Calu3 (cell line): Measurements from ENCODE around the gene PRKAA1. TPM values are rescaled to one million over a fixed set of nuclear protein-coding genes. Genes with fewer than 3 reads are reported as not detected.
A peak's percentile ranks its signal among the peaks of the same experiment; 100 is the strongest.

Source experiments
- Bru-seq: library from RNA; stranded (reverse); fragments of 400-500 nt; gene quantifications from one replicate; lab custom pipeline; 2021; lab: Mats Ljungman, UMichigan
- BruChase-seq, 2 experiments: library from RNA; stranded (reverse); fragments of 400-500 nt; gene quantifications; one replicate each; lab custom pipeline; 2021; lab: Mats Ljungman, UMichigan
- BruUV-seq: library from RNA; stranded (reverse); fragments of 400-500 nt; replicated peaks from 2 replicates; lab custom pipeline; 2021; lab: Mats Ljungman, UMichigan
- CTCF ChIA-PET: fragments of 300-600 bp; sonication (Branson Sonifier 250); formaldehyde crosslinking; loops from one replicate; lab custom pipeline; 2022; ENCODE audit warnings: antibody characterized with exemption; lab: Charles Lee
- DNase-seq: peaks from one replicate; pipeline ENCODE4 v3.0.0; 2022
- H3K27ac Mint-ChIP-seq: one replicate; pipeline ENCODE4 v1.8.0; 2022; ENCODE audit warnings: mixed read lengths; ENCODE audit not compliant: unreplicated experiment
- H3K27me3 Mint-ChIP-seq: one replicate; pipeline ENCODE4 v1.8.0; 2022; ENCODE audit warnings: mixed read lengths; ENCODE audit not compliant: unreplicated experiment
- H3K36me3 Mint-ChIP-seq: one replicate; pipeline ENCODE4 v1.8.0; 2022; ENCODE audit warnings: mild to moderate bottlenecking, moderate library complexity, mixed read lengths; ENCODE audit not compliant: insufficient read depth, unreplicated experiment
- H3K4me1 Mint-ChIP-seq: one replicate; pipeline ENCODE4 v1.8.0; 2022; ENCODE audit warnings: mild to moderate bottlenecking, low read depth, mixed read lengths; ENCODE audit not compliant: unreplicated experiment
- H3K4me3 Mint-ChIP-seq: one replicate; pipeline ENCODE4 v1.8.0; 2022; ENCODE audit warnings: mild to moderate bottlenecking, low read depth, moderate library complexity, mixed read lengths; ENCODE audit not compliant: unreplicated experiment
- H3K9me3 Mint-ChIP-seq: one replicate; pipeline ENCODE4 v1.8.0; 2022; ENCODE audit warnings: low read depth, mixed read lengths; ENCODE audit not compliant: unreplicated experiment
- intact Hi-C: fragments of 100-400 bp; cut with micrococcal nuclease; formaldehyde crosslinking; loops from one replicate; pipeline ENCODE4 v1.10.0; 2022; ENCODE audit not compliant: unreplicated experiment
- long read RNA-seq: library from polyadenylated mRNA; stranded (forward); transcript quantifications from one replicate; pipeline ENCODE4 v2.0.0, GENCODE V29; 2022
- total RNA-seq: library from RNA; stranded (reverse); gene quantifications from 2 replicates; pipeline ENCODE4 v1.2.3, GENCODE V29; 2022
- TF ChIP-seq, protein P1 (sequence below): fragments of 200-600 bp; IDR thresholded peaks from one replicate; pipeline ENCODE4 v1.8.0; 2022; ENCODE audit warnings: antibody characterized with exemption; ENCODE audit not compliant: unreplicated experiment

Gene PRKAA1
- total RNA-seq, result 117 and 118 TPM in 2 replicates
- Bru-seq, nascent RNA, result percentile 96 among the genes with signal in this experiment
- percentile 95 among the genes with signal in this experiment for BruChase-seq, experiment 1, labeled RNA remaining after a 6-hour chase
- BruChase-seq, experiment 2, labeled RNA remaining after a 2-hour chase, result percentile 94 among the genes with signal in this experiment
- long read RNA-seq, full-length matches to known transcripts, result 84 of 101 reads
- long read RNA-seq, partial matches to known transcripts, result 5 of 101 reads
- long read RNA-seq, other reads (novel, unspliced or antisense), result 12 of 101 reads

DNA sequence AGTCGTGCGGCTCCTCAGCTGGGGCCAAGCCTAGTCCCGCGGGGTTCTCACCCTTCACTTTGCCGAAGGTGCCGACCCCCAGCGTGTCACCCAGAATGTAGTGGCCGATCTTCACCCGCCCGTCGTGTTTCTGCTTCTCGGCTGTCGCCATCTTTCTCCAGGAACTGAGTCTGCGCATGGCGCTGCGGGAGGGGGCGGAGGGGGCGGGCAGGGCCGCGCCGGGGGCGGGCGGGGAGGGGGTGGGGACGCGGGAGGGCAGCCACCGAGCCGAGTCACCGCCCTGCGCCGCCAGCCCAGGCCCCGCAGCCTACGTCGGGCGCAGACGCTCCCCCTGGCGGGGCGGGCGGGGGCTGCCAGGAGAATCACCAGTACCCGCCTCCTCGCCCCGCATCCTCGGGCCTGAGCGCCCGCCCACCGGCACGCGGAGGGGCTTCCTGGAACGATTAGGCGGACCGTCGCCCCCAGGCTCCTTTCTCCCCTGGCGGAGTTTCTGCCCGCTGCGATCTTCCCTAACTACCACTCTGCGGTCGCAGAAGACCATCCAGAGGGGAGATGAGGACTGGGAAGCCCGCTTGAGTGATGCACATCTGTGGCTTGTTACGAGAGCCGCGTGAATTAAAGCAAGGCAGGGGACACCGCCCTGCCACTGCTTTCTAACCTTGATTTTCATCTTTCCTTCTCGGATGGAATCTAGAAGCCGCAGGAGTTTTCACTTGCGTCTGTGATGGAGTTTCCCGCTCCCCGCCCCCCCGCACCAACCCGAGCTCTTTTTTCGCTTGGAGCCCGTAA lies at the start of gene PRKAA1:
Gene PRKAA1 (minus strand): TSS at position 363 of the 789 bp plus-strand sequence. CDS start 185 bp downstream, at position 178.
- H3K27me3 Mint-ChIP-seq, result no peaks in the 10 kb centered on the region
- peaks cover 12% of the 10 kb centered on the region for H3K4me1 Mint-ChIP-seq
- peak; percentile 95 for DNase-seq
- intact Hi-C loops, result no loop called here
- H3K4me3 Mint-ChIP-seq, result peak within 1 kb of the TSS; percentile 85
- BruUV-seq, result no TSS peak
- CTCF ChIA-PET, result interaction anchor here (0.6 to 2.4 kb wide), 7 partner anchors 9 to 152 kb away, joined by 3 to 7 read pairs (median 3); no protein-coding TSS in a partner anchor
- H3K36me3 Mint-ChIP-seq, result peaks cover 48% of the 10 kb centered on the region
- H3K27ac Mint-ChIP-seq, result peak within 1 kb of the TSS; percentile 66
- H3K9me3 Mint-ChIP-seq, result no peaks in the 10 kb centered on the region
- TF ChIP-seq, protein P1, sequence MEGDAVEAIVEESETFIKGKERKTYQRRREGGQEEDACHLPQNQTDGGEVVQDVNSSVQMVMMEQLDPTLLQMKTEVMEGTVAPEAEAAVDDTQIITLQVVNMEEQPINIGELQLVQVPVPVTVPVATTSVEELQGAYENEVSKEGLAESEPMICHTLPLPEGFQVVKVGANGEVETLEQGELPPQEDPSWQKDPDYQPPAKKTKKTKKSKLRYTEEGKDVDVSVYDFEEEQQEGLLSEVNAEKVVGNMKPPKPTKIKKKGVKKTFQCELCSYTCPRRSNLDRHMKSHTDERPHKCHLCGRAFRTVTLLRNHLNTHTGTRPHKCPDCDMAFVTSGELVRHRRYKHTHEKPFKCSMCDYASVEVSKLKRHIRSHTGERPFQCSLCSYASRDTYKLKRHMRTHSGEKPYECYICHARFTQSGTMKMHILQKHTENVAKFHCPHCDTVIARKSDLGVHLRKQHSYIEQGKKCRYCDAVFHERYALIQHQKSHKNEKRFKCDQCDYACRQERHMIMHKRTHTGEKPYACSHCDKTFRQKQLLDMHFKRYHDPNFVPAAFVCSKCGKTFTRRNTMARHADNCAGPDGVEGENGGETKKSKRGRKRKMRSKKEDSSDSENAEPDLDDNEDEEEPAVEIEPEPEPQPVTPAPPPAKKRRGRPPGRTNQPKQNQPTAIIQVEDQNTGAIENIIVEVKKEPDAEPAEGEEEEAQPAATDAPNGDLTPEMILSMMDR, result peak; percentile 77

DNA sequence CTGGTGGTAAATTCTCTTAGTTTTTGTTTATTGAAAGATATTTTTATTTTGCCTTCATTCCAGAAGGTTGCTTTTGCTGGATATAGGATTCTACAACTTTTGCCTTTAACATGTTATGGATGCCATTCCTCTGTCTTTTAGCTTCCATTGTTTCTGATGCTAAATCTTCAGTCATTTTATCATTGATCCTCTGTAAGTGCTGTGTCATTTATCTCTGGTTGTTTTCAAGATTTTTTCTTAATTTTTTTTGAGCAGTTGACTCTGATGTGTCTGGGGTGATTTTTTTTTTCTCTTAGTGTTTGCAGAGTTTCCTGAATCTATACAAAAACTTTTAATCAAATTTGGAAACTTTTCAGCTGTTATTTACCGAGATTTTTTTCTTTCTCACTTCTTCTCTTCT lies 49.4 kb upstream of the PRKAA1 start:
- Mint-ChIP-seq H3K36me3 (peaks cover 4% of the 10 kb centered on the region), H3K9me3 (no peaks in the 10 kb centered on the region), H3K4me3 (no peak overlapping the region), H3K4me1 (peaks cover 12% of the 10 kb centered on the region), H3K27ac (no peak overlapping the region), H3K27me3 (no peaks in the 10 kb centered on the region)
- CTCF ChIA-PET, result no interaction called here
- DNase-seq, result no peak
- TF ChIP-seq, protein P1, result no peak
- intact Hi-C loops, result no loop called here
- no TSS peak for BruUV-seq

DNA sequence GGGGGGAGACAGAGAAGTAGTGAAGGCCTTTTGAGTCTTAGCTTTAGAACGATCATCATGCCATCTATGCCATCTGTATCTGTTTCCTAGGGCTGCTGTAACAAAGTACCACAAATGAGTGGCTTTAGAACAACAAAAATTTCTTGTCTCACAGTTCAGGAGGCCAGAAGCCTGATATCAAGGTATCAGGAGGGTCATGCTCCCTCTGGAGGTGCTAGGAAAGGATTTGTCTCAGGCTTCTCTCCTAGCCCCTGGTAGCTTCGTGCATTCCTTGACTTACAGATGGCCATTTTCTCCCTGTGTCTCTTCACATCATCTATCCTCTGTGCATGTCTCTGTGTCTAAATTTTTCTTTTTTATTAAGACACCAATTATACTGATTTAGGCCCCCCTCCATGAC lies 48.2 kb upstream of the PRKAA1 start:
- H3K36me3 Mint-ChIP-seq, result peaks cover 11% of the 10 kb centered on the region
- H3K27me3 Mint-ChIP-seq, result no peaks in the 10 kb centered on the region
- BruUV-seq, result no TSS peak
- CTCF ChIA-PET, result no interaction called here
- TF ChIP-seq, protein P1, result no peak
- DNase-seq, result no peak
- no peaks in the 10 kb centered on the region for H3K9me3 Mint-ChIP-seq
- intact Hi-C loops, result no loop called here
- peaks cover 16% of the 10 kb centered on the region for H3K4me1 Mint-ChIP-seq
- no peak overlapping the region for H3K4me3 Mint-ChIP-seq
- no peak overlapping the region for H3K27ac Mint-ChIP-seq

DNA sequence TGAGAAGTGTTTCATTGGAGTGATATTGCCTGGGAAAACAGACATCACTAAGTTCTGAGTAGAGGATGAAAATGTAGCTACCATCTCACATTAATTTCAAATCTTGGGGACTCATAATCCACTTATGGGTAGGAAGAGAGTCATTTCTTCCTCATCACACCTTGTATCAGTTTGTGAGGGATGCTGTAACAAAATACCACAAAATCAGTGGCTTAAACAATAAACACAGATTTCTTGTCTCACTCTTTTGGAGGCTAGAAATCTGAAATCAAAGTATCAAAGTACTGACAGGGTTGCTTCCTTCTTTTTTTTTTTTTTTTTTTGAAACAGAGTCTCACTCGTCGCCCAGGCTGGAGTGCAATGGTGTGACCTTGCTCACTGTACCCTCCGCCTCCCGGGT lies 46.4 kb upstream of the PRKAA1 start:
- no peaks in the 10 kb centered on the region for H3K9me3 Mint-ChIP-seq
- no peak for DNase-seq
- TF ChIP-seq, protein P1, result no peak
- H3K4me3 Mint-ChIP-seq, result no peak overlapping the region
- no peaks in the 10 kb centered on the region for H3K27me3 Mint-ChIP-seq
- CTCF ChIA-PET, result interaction anchor here (0.5 to 0.7 kb wide), 3 partner anchors 13 to 42 kb away, joined by 4 to 5 read pairs (median 5); no protein-coding TSS in a partner anchor
- intact Hi-C loops, result loop anchor here (5.0 kb wide), 1 partner anchor 67 kb away; no protein-coding TSS in a partner anchor
- no peak overlapping the region for H3K27ac Mint-ChIP-seq
- peaks cover 23% of the 10 kb centered on the region for H3K4me1 Mint-ChIP-seq
- no TSS peak for BruUV-seq
- peaks cover 18% of the 10 kb centered on the region for H3K36me3 Mint-ChIP-seq
